MCF 10A (cell line): ENCODE measurements around the gene KIF15. TPM values are rescaled to one million over a fixed set of nuclear protein-coding genes. Genes with fewer than 3 reads are reported as not detected.

ENCODE experiments used
- BruUV-seq: library from RNA; stranded (reverse); fragments of 400-500 nt; replicated peaks from 2 replicates; lab custom pipeline; 2021; lab: Mats Ljungman, UMichigan
- CTCF ChIA-PET: fragments of 300-600 bp; sonication (Branson Sonifier 250); formaldehyde crosslinking; extraction: SDS; loops from one replicate; lab custom pipeline; 2021; ENCODE audit warnings: antibody characterized with exemption, inconsistent platforms; lab: Yijun Ruan, JAX
- POLR2A ChIA-PET: fragments of 300-600, 350-650 bp; sonication (Branson Sonifier 250); formaldehyde crosslinking; extraction: SDS; loops from one replicate; lab custom pipeline; 2020; ENCODE audit warnings: antibody characterized with exemption, inconsistent platforms; lab: Yijun Ruan, JAX
- DNase-seq: peaks from one replicate; pipeline ENCODE4 v3.0.0-alpha.2; 2018; ENCODE audit not compliant: unreplicated experiment
- H3K27ac Mint-ChIP-seq: one replicate; pipeline ENCODE4 v1.8.0; 2022; ENCODE audit warnings: mild to moderate bottlenecking, low read depth, mixed read lengths; ENCODE audit not compliant: unreplicated experiment
- H3K27me3 Mint-ChIP-seq: one replicate; pipeline ENCODE4 v1.8.0; 2022; ENCODE audit warnings: mixed read lengths; ENCODE audit not compliant: insufficient read depth, unreplicated experiment
- H3K36me3 Mint-ChIP-seq: one replicate; pipeline ENCODE4 v1.8.0; 2022; ENCODE audit warnings: mild to moderate bottlenecking, moderate library complexity, mixed read lengths; ENCODE audit not compliant: insufficient read depth, unreplicated experiment
- H3K4me1 Mint-ChIP-seq: one replicate; pipeline ENCODE4 v1.8.0; 2022; ENCODE audit warnings: mixed read lengths; ENCODE audit not compliant: insufficient read depth, unreplicated experiment
- H3K4me3 Mint-ChIP-seq: one replicate; pipeline ENCODE4 v1.8.0; 2022; ENCODE audit warnings: mild to moderate bottlenecking, moderate library complexity, mixed read lengths; ENCODE audit not compliant: unreplicated experiment
- H3K9me3 Mint-ChIP-seq: one replicate; pipeline ENCODE4 v1.8.0; 2022; ENCODE audit warnings: mixed read lengths; ENCODE audit not compliant: unreplicated experiment
- CTCF ChIP-seq: fragments of 200-600 bp; IDR thresholded peaks from one replicate; pipeline ENCODE4 v1.8.0; 2022; ENCODE audit warnings: antibody characterized with exemption, mild to moderate bottlenecking; ENCODE audit not compliant: unreplicated experiment
- intact Hi-C: fragments of 100-400 bp; cut with micrococcal nuclease; formaldehyde crosslinking; loops from 2 replicates; pipeline ENCODE4 v1.14.1; 2022
- total RNA-seq: library from RNA; stranded (reverse); gene quantifications from 2 replicates; pipeline ENCODE4 v1.2.3, GENCODE V29; 2022

The KIF15 gene
- total RNA-seq, 1 experiment from 2014 or later, result 10.6 TPM

GRCh38 chr3:44721231-44722102, 40.1 kb upstream of the KIF15 start:
- peaks cover 45% of the 10 kb centered on the region for H3K9me3 Mint-ChIP-seq
- intact Hi-C loops, result no loop called here
- peaks cover 28% of the 10 kb centered on the region for H3K36me3 Mint-ChIP-seq
- no peaks in the 10 kb centered on the region for H3K27me3 Mint-ChIP-seq
- ChIA-PET POLR2A (no interaction called here), CTCF (no interaction called here)
- no TSS peak for BruUV-seq
- no peak overlapping the region for H3K27ac Mint-ChIP-seq
- TF ChIP-seq CTCF, result no peak
- no peak overlapping the region for H3K4me3 Mint-ChIP-seq
- peak; percentile 7 for DNase-seq
- no peaks in the 10 kb centered on the region for H3K4me1 Mint-ChIP-seq

GRCh38 chr3:44722103-44722401, 39.5 kb upstream of the KIF15 start:
- H3K9me3 Mint-ChIP-seq, result peaks cover 45% of the 10 kb centered on the region
- H3K27me3 Mint-ChIP-seq, result no peaks in the 10 kb centered on the region
- no TSS peak for BruUV-seq
- POLR2A ChIA-PET, result no interaction called here
- no peak overlapping the region for H3K27ac Mint-ChIP-seq
- DNase-seq, result no peak
- no peak for TF ChIP-seq CTCF
- H3K4me1 Mint-ChIP-seq, result no peaks in the 10 kb centered on the region
- CTCF ChIA-PET, result no interaction called here
- no peak overlapping the region for H3K4me3 Mint-ChIP-seq
- intact Hi-C loops, result no loop called here
- peaks cover 28% of the 10 kb centered on the region for H3K36me3 Mint-ChIP-seq

- no TSS peak for BruUV-seq
- H3K27me3 Mint-ChIP-seq, result no peaks in the 10 kb centered on the region
- peak within 1 kb of the TSS; percentile 46 for H3K4me3 Mint-ChIP-seq
- intact Hi-C loops, result no loop called here
- no peak within 1 kb of the TSS for H3K27ac Mint-ChIP-seq
- peaks cover 42% of the 10 kb centered on the region for H3K9me3 Mint-ChIP-seq
- TF ChIP-seq CTCF, result no peak
- CTCF ChIA-PET, result no interaction called here
- POLR2A ChIA-PET, result no interaction called here
- no peaks in the 10 kb centered on the region for H3K36me3 Mint-ChIP-seq
- H3K4me1 Mint-ChIP-seq, result no peaks in the 10 kb centered on the region
- DNase-seq, result no peak
These were observed 32.1 kb upstream of the KIF15 start, which contains the start of gene ZNF501 for GRCh38 chr3:44729384-44729910. ZNF501 (plus strand) TSS chr3:44729635; CDS start chr3:44734422, 4,787 bp downstream.

DNA sequence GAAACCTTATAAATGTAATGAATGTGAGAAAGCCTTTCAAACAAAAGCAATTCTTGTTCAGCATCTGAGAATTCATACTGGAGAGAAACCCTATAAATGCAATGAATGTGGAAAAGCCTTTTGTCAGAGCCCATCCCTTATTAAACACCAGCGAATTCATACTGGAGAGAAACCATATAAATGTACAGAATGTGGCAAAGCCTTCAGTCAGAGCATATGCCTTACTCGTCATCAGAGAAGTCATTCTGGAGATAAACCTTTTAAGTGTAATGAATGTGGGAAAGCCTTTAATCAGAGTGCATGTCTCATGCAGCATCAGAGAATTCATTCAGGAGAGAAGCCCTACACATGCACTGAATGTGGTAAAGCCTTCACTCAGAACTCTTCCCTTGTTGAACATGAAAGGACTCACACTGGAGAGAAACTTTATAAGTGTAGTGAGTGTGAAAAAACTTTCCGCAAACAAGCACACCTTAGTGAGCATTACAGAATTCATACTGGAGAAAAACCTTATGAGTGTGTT, 26.9 kb upstream of the KIF15 start:
- Mint-ChIP-seq H3K27ac (no peak overlapping the region), H3K9me3 (peaks cover 47% of the 10 kb centered on the region), H3K27me3 (no peaks in the 10 kb centered on the region), H3K4me1 (no peaks in the 10 kb centered on the region), H3K4me3 (no peak overlapping the region), H3K36me3 (no peaks in the 10 kb centered on the region)
- no peak for TF ChIP-seq CTCF
- intact Hi-C loops, result no loop called here
- POLR2A ChIA-PET, result no interaction called here
- no TSS peak for BruUV-seq
- no peak for DNase-seq
- CTCF ChIA-PET, result no interaction called here
